GM19025 (cell line): Measurements from ENCODE around the gene IFFO2.

Experiments used
- ATAC-seq: cut with Tn5 transposase; IDR thresholded peaks from one replicate; pipeline ENCODE4 v1.9.1; 2021; ENCODE audit warnings: mild to moderate bottlenecking, low read depth, moderate library complexity; ENCODE audit not compliant: unreplicated experiment

IFFO2 gene

GRCh38 chr1:18938707-18939070 lies 17.8 kb downstream of the IFFO2 start:
- no peak for ATAC-seq

GRCh38 chr1:18938008-18938706 lies 18.3 kb downstream of the IFFO2 start:
- ATAC-seq = no peak

GRCh38 chr1:18937539-18937938 lies 18.9 kb downstream of the IFFO2 start:
- ATAC-seq = no peak

- no peak for ATAC-seq
Measured at GRCh38 chr1:18936814-18937481, 19.5 kb downstream of the IFFO2 start.

- ATAC-seq = no peak
Measured at GRCh38 chr1:18936471-18936813, 20.0 kb downstream of the IFFO2 start.

GRCh38 chr1:18934205-18935000 lies 22.1 kb downstream of the IFFO2 start:
- no peak for ATAC-seq

- ATAC-seq = no peak
Measured at GRCh38 chr1:18932879-18933278, 23.6 kb downstream of the IFFO2 start.

GRCh38 chr1:18932387-18932786 lies 24.1 kb downstream of the IFFO2 start:
- ATAC-seq = no peak

- ATAC-seq = no peak
Measured at GRCh38 chr1:18931730-18932129, 24.7 kb downstream of the IFFO2 start.

- no peak for ATAC-seq
Measured at GRCh38 chr1:18929686-18930085, 26.8 kb downstream of the IFFO2 start.

GRCh38 chr1:18928985-18929384 lies 27.5 kb downstream of the IFFO2 start:
- no peak for ATAC-seq

- ATAC-seq = no peak
Measured at GRCh38 chr1:18928406-18928805, 28.1 kb downstream of the IFFO2 start.

GRCh38 chr1:18927654-18928272 lies 28.7 kb downstream of the IFFO2 start:
- no peak for ATAC-seq

GRCh38 chr1:18927082-18927653 lies 29.3 kb downstream of the IFFO2 start:
- ATAC-seq = no peak

- no peak for ATAC-seq
Measured at GRCh38 chr1:18926315-18927081, 30.0 kb downstream of the IFFO2 start.

- ATAC-seq = no peak
Measured at GRCh38 chr1:18925279-18925678, 31.2 kb downstream of the IFFO2 start.

- ATAC-seq = no peak
Measured at GRCh38 chr1:18924221-18924691, 32.2 kb downstream of the IFFO2 start.

- no peak for ATAC-seq
Measured at GRCh38 chr1:18923756-18924211, 32.7 kb downstream of the IFFO2 start.

GRCh38 chr1:18922848-18923755 lies 33.4 kb downstream of the IFFO2 start:
- no peak for ATAC-seq
